Stimulated activated CD4-positive, alpha-beta T cell treated with anti-CD3 and anti-CD28 coated beads, Interleukin-15, amount 100 ng/mL, for 24 hours (primary cell): ENCODE data around the gene TRPC5OS.

Experiments
- DNase-seq: peaks from one replicate; pipeline ENCODE4 v3.0.0-alpha.2; 2020

Gene TRPC5OS

DNA sequence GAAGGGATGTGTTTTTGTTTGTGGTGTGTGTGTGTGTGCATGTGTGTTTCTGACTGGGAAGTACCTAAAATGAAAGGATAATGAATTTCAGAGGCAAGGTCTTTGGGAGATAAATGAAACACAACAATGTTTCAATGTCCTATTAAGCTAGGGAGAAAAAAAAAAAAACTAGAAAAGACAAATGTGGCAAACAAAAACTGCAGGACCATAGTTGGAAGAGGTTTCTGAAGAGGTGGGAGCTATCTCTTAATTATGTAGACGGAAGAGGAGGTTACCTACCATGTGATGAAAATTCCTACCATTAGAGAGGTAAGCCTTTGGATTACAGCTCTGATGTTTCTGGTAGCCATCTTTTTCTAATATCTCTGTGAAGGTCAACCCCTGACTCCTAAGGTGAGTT, at the start of gene TRPC5OS:
TSS of gene TRPC5OS (plus strand) at position 301 of the 400 bp plus-strand sequence. CDS start 25,669 bp downstream, outside the sequence.
- no peak for DNase-seq

DNA sequence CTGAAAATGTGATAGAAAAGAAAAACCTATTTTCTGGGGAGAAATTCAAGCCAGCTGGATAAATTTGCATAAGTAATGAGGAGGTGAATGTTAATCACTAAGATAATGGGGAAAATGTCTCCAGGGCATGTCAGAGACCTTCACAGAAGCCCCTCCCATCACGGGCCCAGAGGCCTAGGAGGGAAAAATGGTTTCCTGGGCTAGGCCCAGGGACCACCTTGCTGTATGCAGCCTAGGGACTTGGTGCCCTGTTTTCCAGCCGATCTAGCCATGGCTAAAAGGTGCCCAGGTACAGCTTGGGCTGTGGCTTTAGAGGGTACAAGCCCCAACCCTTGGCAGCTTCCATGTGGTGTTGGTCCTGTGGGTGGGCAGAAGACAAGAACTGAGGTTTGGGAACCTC, 46.6 kb upstream of the TRPC5OS start:
- no peak for DNase-seq

DNA sequence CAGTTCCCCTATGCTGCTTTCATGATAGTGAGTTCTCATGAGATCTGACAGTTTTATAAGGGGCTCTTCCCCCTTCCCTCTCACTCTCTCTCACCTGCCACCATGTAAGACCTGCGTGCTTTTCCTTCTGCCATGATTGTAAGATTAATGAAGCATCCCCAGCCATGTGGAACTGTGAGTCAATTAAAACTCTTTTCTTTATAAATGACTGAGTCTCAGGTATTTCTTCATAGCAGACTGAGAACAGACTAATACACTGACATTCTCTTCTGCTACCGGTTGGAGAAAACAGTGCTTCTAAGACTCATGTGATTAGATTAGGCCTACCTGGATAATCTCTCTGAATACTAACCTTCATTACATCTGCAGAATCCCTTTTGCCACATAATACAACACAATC, 45.4 kb upstream of the TRPC5OS start:
- DNase-seq, result no peak

DNA sequence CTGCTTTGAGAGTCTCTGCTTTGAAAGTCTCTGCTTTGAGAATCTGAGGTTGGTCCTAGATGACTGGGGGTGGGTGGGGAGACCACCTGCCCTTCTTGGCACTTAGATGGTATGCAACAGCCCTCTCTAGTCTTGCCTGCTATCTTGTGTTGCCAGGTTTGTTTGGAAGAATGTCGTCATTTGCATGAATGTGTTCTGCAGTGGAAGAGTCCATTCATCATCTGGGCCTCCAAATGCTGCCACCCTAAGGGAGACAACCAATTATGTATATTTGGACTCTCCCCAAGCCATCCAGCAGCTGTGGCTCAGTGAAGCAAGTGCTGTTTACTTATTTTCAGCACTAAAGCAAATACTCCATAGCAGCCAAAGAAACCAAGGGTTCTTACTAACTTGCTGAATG, 44.6 kb upstream of the TRPC5OS start:
- no peak for DNase-seq

GRCh38 chrX:111837197-111837596, 38.8 kb upstream of the TRPC5OS start:
- no peak for DNase-seq

DNA sequence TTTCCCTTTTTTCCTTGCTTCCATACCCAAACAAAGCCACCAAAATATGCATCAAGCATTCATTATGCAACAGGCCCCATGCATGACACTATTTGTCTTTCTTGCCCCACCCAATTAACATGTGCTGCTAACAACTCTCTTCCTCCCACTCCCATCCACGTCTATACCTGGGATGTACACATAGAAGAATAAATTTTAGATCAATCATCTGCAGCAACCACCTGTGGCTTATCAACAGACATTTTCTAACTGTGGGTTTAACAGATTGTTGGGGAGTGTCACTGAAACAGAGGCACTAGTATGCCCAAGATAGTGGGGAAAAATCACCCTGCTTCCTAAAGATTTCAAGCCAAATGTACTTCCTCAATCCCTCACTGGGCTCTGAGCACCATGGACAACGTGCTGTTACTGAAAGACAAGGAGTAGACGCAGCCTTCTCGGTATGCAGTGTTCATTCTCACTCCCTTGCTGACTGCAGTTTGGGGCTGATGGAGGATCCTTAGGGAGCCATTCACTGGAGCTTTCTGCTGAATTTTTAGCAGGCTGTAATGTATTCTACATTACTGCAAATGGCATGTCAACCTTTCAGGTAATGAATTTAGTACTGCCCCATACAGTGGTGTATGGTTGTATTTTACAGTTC, 28.4 kb upstream of the TRPC5OS start:
- no peak for DNase-seq

DNA sequence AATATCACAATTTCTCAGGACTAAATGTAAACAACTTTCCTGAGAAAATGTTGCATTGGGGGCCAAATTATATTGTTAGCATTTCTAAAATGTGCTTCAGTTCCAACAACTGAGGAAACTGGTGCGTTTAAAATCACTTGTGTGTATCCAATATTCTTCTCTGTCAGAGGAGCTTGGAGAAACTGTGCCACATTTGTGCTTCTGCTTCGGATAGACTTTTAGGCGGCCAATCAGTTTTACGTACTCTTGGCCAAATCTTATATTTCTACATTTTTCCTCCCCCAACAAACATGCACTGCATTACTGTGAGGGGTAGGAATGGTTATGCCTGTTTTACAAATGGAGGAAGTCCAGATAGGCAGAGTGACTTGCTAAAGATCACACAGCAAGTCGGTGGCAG, 27.4 kb upstream of the TRPC5OS start:
- DNase-seq, result no peak

- no peak for DNase-seq
Observed at GRCh38 chrX:111850975-111851374, 25.0 kb upstream of the TRPC5OS start.

DNA sequence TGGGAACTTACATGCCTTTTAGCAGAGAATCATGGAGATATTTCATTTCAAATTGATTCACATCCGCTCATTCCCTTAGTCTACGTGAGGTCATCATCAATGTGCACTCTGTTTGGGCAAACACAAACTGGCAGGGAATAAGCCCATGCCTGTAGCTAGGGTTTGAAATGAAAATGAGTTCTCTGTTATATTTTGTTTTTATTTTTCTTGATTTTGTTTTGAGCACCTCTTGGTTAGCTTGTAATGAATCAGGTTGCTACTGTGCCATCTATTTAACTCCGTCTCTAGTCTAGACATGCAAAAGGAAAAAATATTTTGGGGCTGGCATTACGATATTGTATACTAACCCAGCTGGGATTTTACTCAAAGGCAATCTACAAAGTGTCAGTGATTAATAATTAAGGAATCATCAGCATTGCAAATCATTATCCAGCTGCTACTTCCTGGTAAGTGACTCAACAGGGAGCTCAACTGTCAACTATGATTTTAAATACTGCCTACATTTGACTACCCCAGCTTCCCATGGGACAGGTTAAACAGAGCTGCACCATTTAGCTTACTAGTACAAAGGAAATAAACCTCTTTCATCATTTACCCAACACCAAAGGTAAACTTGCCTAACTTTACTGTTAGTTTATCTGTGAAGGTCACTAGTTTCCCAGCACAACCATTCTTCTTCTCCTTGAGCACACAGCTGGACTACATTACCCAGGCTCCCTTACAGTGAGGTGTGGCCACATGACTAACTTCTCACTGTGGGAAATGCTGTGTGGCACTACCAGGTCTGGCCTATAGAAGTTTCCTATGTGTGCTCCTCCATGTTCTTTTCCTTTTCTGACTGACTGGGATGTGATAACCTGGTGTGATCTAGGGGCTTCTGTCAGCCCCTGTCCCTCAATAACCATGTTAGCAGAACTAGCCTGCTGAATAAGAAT, 21.2 kb upstream of the TRPC5OS start:
- no peak for DNase-seq

DNA sequence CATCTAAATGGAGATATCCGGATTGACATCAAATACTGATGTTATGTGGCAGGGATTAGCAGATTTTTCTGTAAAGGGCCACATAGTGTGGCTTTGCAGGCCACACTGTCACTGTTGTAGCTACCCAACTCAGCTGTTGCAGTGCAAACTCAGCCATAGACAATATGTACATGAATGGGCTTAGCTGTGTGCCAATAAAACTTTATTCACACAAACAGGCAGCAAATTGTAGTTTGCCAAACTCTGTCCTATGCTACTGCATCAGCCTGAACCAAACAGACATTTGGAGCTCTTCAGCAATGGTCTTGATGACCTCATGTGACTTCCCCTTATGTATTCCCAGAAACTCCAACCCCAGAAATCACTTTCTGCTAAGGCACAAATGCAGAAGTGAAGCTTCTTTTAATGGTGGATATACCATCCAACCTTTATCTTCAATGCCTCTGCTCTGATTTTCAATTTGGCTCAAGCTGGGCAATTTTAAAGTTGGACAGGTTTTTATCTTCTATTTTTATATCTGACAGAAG, 18.4 kb upstream of the TRPC5OS start:
- no peak for DNase-seq

GRCh38 chrX:111861605-111862004, 14.4 kb upstream of the TRPC5OS start:
- DNase-seq, result no peak

- DNase-seq, result no peak
Observed at GRCh38 chrX:111867236-111867635, 8.7 kb upstream of the TRPC5OS start.

DNA sequence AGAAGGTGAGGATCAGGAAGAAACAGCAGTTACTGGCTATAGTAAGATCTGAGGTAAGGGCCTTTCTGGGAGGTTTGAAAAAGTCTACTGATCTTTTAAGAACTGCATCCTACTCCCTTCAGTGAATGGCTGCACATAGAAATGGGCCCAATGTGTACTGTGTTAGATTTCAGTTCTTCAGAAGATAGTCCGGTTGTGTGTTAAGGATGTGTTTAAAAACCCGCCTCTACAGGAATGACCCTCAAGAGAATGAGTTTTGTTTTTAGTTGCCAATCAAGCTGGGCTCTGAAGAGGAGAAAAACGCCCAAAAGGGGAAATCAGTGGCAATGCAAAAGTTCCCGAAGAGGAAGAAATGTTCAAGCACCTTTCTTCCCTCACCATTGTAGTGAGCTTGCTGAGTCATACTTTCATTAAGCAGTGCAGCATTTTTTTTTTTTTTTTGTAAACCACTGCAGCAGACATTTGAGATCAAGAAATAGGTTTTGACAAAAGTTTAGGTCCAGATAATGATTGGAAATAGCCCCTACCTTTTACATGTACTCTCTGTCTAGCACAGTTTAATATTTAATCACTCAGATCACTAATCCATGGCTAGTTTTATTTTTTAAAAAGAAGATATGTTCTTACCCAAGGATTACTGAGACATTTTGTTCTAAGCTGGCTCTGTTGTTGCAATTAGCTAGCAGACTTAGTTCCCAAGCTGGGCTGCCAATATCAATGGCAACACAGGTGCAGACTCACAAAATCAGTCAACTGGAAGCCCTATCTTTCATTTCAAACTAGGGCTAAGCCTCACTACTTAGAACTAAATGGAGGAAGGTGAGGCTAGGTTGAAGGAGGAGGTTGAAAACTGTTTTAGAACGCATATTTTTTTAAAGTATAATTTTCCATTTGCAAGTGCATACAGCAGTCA, 7.0 kb upstream of the TRPC5OS start:
- DNase-seq, result no peak

DNA sequence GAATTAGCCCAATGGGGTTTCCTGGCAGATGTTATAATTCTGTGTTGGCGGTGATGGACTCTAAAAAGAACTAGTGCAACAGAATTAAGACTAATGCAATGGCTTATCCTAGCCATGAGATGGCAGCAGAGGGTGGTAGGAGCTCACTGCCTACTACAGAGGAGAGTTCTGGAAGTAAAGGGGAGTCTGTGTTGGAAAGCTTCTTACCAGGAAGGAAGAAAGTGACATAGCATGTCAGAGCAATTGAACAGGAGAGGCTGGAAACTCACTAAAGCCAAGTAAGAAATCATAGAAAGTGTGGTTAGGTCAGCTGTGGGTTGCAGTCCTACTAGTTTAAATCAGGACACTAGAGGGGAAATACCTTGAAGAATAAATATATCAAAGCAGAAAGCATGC, 6.3 kb upstream of the TRPC5OS start:
- DNase-seq, result peak; percentile 4

DNA sequence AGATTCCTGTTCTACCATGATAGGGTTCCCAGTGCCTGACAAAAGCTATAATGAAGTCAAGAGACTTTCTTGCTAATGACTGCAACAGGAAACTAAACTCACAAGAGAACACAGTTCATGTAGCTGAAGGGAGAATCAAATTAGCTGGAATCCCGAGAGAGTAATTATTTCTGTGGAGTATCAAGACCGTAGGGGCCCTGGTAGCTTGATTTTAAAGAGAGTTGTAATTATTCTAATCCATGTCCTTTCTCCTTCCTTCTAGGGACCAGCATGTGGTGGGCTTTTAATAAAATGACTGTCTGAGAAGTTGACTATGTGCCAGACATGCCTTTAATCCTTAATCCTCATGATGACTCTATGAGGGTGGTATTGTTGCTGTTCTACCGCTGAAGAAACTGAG, 1.7 kb upstream of the TRPC5OS start:
- no peak for DNase-seq

DNA sequence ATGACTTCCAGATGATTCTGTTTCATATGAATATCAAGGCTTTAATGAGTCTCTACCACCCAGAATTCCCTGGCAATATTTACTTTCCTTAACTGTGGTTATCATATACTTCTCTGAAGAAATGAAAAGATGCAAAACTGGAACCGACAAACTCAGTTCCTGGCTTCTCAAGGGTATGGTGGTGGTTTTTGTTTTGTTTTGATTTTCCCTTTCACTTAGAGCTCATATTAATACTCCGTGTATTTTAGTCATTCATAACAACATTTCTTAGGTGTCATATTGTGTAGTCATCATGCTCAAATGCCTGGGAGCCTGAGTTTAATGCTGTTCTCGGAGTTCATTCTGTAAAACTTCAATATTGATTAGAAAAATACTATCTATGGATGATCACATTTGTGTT, 665 bp downstream of the TRPC5OS start:
- DNase-seq, result no peak

DNA sequence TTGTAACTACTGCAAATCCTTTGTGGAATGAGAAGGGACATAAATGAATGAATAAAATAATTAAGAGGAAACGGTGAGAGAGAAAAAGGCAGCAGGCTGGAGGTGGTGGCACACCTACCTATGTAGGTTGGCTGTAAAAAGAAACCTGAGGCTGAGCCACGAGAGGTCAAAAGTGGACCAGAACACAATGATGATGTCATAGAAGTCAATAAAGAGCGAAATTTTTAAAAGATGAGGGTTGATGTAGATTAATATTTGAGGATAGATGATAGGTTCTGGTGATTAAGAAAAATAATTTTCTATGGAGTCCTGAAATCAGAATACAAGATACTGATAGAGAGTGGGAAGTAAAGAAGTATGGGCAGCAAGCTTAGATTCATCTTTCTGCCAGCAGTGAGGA, 1.7 kb downstream of the TRPC5OS start:
- DNase-seq, result no peak

DNA sequence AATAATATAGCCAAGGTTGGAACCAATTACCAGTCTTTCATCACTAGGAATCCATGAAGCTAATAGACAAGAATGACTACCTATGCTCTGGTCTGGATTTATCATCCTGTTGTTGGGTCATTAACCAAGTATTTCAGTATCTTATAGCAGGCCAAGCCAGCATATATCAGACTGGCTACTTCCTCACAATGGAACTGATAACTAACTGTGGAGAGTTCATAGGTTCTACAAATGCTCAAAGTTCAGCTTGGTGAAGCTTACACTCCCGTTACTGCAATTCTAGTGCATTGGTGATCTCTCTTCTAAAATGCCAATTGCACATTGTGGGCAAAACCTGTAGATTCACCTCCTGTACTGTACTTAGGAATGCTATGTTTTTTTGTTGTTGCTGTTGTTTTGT, 4.8 kb downstream of the TRPC5OS start:
- no peak for DNase-seq

GRCh38 chrX:111881715-111882114, 5.7 kb downstream of the TRPC5OS start:
- DNase-seq, result no peak

GRCh38 chrX:111886678-111887077, 10.7 kb downstream of the TRPC5OS start:
- DNase-seq, result no peak

- DNase-seq, result no peak
Observed at GRCh38 chrX:111888600-111888999, 12.6 kb downstream of the TRPC5OS start.

GRCh38 chrX:111892375-111892774, 16.4 kb downstream of the TRPC5OS start:
- no peak for DNase-seq

DNA sequence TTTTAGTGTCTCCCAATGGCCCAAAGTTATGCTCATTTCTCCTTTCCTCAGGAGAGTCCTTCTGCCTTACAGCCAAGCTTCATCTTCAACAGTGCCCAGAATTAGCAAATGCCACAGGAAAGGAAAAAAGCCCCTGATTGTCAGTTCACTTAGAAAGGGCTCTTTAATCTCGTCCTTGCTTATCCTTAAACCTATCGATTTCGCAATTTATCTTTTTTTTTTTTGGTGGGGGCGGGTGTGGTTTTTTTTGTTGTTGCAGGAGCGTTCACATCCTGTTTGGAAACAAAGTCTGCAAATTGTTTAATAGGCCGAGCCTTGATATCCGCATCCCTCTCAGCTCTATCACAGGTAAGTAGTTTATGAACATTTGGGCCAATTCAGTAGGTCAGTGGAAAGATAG, 20.2 kb downstream of the TRPC5OS start:
- DNase-seq, result no peak
